ENCODE measurements around the gene SGSM2.
"Not testable (repeated sequence)": the region's sequence is repeated elsewhere in the genome, so short reads cannot be mapped to it uniquely, and the experiment has no call there.

The SGSM2 gene

GRCh38 chr17:2336852-2337543, at the start of gene SGSM2:
SGSM2 (plus strand) TSS chr17:2337501; CDS start chr17:2337689, 188 bp downstream.
- TF ChIP-seq JUND (IDR thresholded peaks at IDR 0.05; ENCODE audit: low read depth): no peak
- in situ Hi-C loops (cut with HindIII; ENCODE audit: low pct_unique_long_range_greater_than_20kb, low sequenced_read_pairs): no loop called here
- DNase-seq (ENCODE audit: low read depth in 1 of 2, low spot score in 1 of 2): peak; percentile 58 to 66

GRCh38 chr17:2289878-2290478, 47.3 kb upstream of the SGSM2 start:
- DNase-seq (ENCODE audit: low read depth in 1 of 2, low spot score in 1 of 2): no peak
- in situ Hi-C loops (cut with HindIII; ENCODE audit: low pct_unique_long_range_greater_than_20kb, low sequenced_read_pairs): no loop called here
- no peak for TF ChIP-seq JUND (IDR thresholded peaks at IDR 0.05; ENCODE audit: low read depth)

GRCh38 chr17:2292100-2292499, 45.2 kb upstream of the SGSM2 start:
- in situ Hi-C loops (cut with HindIII; ENCODE audit: low pct_unique_long_range_greater_than_20kb, low sequenced_read_pairs): no loop called here
- DNase-seq (ENCODE audit: low read depth in 1 of 2, low spot score in 1 of 2): no peak
- no peak for TF ChIP-seq JUND (IDR thresholded peaks at IDR 0.05; ENCODE audit: low read depth)

GRCh38 chr17:2295575-2295974, 41.7 kb upstream of the SGSM2 start:
- no peak for DNase-seq (ENCODE audit: low read depth in 1 of 2, low spot score in 1 of 2)
- TF ChIP-seq JUND (IDR thresholded peaks at IDR 0.05; ENCODE audit: low read depth): no peak
- in situ Hi-C loops (cut with HindIII; ENCODE audit: low pct_unique_long_range_greater_than_20kb, low sequenced_read_pairs): no loop called here

GRCh38 chr17:2297023-2297422, 40.3 kb upstream of the SGSM2 start:
- in situ Hi-C loops (cut with HindIII; ENCODE audit: low pct_unique_long_range_greater_than_20kb, low sequenced_read_pairs): no loop called here
- DNase-seq (ENCODE audit: low read depth in 1 of 2, low spot score in 1 of 2): no peak
- TF ChIP-seq JUND (IDR thresholded peaks at IDR 0.05; ENCODE audit: low read depth): no peak

GRCh38 chr17:2299136-2299535, 38.2 kb upstream of the SGSM2 start:
- TF ChIP-seq JUND (IDR thresholded peaks at IDR 0.05; ENCODE audit: low read depth): no peak
- in situ Hi-C loops (cut with HindIII; ENCODE audit: low pct_unique_long_range_greater_than_20kb, low sequenced_read_pairs): no loop called here
- DNase-seq (ENCODE audit: low read depth in 1 of 2, low spot score in 1 of 2): no peak

GRCh38 chr17:2299756-2300155, 37.5 kb upstream of the SGSM2 start:
- no peak for TF ChIP-seq JUND (IDR thresholded peaks at IDR 0.05; ENCODE audit: low read depth)
- in situ Hi-C loops (cut with HindIII; ENCODE audit: low pct_unique_long_range_greater_than_20kb, low sequenced_read_pairs): no loop called here
- DNase-seq (ENCODE audit: low read depth in 1 of 2, low spot score in 1 of 2): no peak

GRCh38 chr17:2302778-2303203, 34.5 kb upstream of the SGSM2 start:
- in situ Hi-C loops (cut with HindIII; ENCODE audit: low pct_unique_long_range_greater_than_20kb, low sequenced_read_pairs): no loop called here
- no peak for DNase-seq (ENCODE audit: low read depth in 1 of 2, low spot score in 1 of 2)
- no peak for TF ChIP-seq JUND (IDR thresholded peaks at IDR 0.05; ENCODE audit: low read depth)

- DNase-seq (ENCODE audit: low read depth in 1 of 2, low spot score in 1 of 2): peak; percentile 86 to 91
- TF ChIP-seq JUND (IDR thresholded peaks at IDR 0.05; ENCODE audit: low read depth): no peak
- in situ Hi-C loops (cut with HindIII; ENCODE audit: low pct_unique_long_range_greater_than_20kb, low sequenced_read_pairs): no loop called here
Measured at GRCh38 chr17:2303204-2304188, 33.8 kb upstream of the SGSM2 start, which contains the start of the genes SMG6 and SRR. SMG6 (minus strand) TSS chr17:2303785; CDS start chr17:2303720, 65 bp downstream. SRR (plus strand) TSS chr17:2303950; CDS start chr17:2315561, 11,611 bp downstream.

GRCh38 chr17:2304931-2305330, 32.4 kb upstream of the SGSM2 start:
- no peak for DNase-seq (ENCODE audit: low read depth in 1 of 2, low spot score in 1 of 2)
- TF ChIP-seq JUND (IDR thresholded peaks at IDR 0.05; ENCODE audit: low read depth): no peak
- in situ Hi-C loops (cut with HindIII; ENCODE audit: low pct_unique_long_range_greater_than_20kb, low sequenced_read_pairs): no loop called here

GRCh38 chr17:2309338-2310154, 27.8 kb upstream of the SGSM2 start:
- no peak for DNase-seq (ENCODE audit: low read depth in 1 of 2, low spot score in 1 of 2)
- in situ Hi-C loops (cut with HindIII; ENCODE audit: low pct_unique_long_range_greater_than_20kb, low sequenced_read_pairs): no loop called here
- no peak for TF ChIP-seq JUND (IDR thresholded peaks at IDR 0.05; ENCODE audit: low read depth)

- in situ Hi-C loops (cut with HindIII; ENCODE audit: low pct_unique_long_range_greater_than_20kb, low sequenced_read_pairs): no loop called here
Measured at GRCh38 chr17:2312736-2313135, 24.6 kb upstream of the SGSM2 start.

GRCh38 chr17:2316916-2317205, 20.4 kb upstream of the SGSM2 start:
- DNase-seq (ENCODE audit: low read depth in 1 of 2, low spot score in 1 of 2); in situ Hi-C loops (cut with HindIII; ENCODE audit: low pct_unique_long_range_greater_than_20kb, low sequenced_read_pairs): not testable (repeated sequence)

More at GRCh38 chr17:2312736-2313135, 24.6 kb upstream of the SGSM2 start:
- TF ChIP-seq JUND (IDR thresholded peaks at IDR 0.05; ENCODE audit: low read depth): no peak
- no peak for DNase-seq (ENCODE audit: low read depth in 1 of 2, low spot score in 1 of 2)
